NCI-H1436 (cell line): Measurements from ENCODE around the gene MAB21L4.
"Not testable (repeated sequence)": the region's sequence is repeated elsewhere in the genome, so short reads cannot be mapped to it uniquely, and the experiment has no call there.

Experiments used
- DNase-seq: peaks from one replicate; lab custom pipeline; 2025; lab: John Stamatoyannopoulos, UW

The MAB21L4 gene

DNA sequence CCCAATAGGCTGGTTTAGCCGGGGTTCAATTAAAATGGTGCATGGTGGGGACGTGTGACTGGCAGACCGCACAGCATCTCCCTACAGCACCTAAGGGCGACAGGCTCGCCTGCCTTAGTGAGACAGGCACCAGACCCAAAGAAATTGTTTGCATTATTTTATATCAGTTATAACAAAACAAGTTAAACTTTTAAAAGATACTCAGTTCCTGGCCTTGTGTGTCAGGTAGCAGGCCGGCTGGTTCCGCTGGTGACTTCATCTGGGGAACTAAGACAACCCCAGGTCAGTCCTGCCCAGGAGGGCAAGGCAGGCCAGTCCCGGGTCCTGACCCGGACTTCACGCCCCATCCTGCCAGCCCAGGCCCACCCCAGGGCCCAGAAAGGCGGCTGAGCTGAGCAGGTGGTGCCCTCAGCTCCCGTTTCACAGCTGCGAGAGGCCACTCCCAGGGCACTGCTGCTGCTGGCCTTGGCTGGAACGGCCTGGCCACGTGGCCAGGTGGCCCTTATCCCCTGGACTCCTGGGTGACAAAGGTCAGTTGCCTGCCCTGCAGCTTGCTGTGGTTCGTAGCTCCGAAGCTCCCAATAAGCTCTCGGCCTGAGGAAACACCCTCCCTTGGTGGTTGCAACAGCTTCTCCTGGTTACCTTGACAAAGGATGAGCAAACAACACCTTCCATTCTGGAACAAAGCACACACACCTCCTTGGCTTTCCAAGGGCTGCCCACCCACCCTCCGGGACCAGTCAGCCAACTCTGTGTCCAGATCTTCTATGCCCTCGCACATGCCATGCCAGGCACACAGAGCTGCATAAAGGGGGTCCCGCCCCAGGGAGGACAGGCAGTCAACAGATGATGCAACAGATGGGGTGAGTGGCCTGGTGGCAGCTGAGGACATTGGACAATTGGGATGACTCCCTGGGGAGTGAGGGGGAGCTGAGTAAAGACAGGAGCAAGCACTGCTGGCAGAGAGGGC lies 38.6 kb downstream of the MAB21L4 start:
- no peak for DNase-seq

DNA sequence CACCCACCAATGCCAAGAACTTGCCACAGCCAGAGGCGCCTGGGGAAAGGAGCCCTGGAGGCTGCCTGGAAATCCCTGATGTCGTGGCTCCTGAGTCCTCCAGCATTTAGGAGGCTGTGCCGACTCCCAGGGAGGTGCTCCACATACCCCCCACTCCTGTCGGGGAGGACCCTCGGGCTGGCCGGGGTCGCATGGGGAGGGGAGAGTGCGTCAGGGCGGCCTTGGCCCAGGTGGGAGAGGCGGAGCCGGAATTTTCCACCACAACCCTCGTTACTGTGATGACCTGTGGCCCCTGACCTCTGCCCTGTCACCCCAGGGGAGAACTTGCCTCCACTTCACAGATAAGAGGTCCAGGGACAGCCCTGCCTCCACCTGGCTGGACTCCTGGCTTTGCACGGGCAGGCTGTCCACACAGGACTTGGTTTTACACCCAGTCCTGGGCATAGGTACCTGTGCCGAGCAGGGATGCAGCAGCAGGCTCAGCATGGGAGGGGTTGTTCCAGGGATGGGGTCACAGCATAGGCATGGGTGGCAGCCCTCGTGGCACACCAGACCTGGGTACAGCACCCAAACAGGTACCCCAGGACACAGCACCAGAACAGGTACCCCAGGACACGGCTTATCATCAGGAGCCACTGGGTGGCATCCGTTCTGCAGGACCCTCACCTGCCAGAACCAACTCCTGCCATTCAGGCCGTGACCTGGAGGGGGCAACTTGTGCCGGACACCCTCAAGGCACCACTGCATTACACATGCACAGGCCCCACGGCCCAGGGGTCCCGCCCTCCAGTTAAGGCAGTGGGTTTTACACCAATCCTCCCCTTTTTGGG lies 39.6 kb downstream of the MAB21L4 start:
- DNase-seq = no peak

GRCh38 chr2:240855670-240856069 lies 40.3 kb downstream of the MAB21L4 start:
- no peak for DNase-seq

GRCh38 chr2:240852671-240853314 lies 43.2 kb downstream of the MAB21L4 start:
- no peak for DNase-seq

GRCh38 chr2:240851078-240851991 lies 44.6 kb downstream of the MAB21L4 start:
- DNase-seq = peak; percentile 74

GRCh38 chr2:240850756-240851077 lies 45.2 kb downstream of the MAB21L4 start:
- no peak for DNase-seq

DNA sequence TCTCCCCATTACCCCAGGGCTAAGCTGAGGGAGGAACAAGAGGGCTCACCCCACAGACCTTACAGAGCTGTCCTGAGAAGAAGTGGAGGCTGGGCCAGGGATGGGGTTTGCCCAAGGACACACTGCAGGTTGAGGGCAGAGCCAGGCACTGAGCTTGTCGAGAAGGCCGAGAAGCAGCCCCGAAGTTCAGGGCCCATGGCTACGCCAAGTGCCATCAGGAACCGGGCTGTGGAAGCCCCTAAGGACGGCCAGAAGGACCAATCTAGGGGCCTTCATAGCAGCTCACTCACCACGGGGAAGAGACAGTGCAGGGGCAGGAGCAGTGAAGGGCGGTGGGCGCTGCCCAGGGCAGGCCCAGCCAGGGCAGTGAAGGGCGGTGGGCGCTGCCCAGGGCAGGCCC lies 45.9 kb downstream of the MAB21L4 start:
- DNase-seq = no peak

GRCh38 chr2:240848900-240849680 lies 46.9 kb downstream of the MAB21L4 start:
- no peak for DNase-seq

DNA sequence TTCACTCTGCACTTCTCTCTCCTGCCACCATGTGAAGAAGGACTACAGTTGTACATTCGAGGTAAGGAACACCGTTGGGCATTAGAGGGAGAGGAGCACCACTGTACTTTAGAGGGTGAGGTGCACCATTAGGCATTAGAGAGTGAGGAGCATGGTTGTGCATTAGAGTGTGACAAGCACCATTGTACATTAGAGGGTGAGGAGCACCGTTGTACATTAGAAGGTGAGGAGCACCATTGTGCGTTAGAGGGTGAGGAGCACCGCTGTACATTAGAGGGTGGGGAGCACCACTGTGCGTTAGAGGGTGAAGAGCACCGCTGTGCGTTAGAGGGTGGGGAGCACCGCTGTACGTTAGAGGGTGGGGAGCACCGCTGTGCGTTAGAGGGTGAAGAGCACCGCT lies 48.1 kb downstream of the MAB21L4 start:
- DNase-seq = no peak

DNA sequence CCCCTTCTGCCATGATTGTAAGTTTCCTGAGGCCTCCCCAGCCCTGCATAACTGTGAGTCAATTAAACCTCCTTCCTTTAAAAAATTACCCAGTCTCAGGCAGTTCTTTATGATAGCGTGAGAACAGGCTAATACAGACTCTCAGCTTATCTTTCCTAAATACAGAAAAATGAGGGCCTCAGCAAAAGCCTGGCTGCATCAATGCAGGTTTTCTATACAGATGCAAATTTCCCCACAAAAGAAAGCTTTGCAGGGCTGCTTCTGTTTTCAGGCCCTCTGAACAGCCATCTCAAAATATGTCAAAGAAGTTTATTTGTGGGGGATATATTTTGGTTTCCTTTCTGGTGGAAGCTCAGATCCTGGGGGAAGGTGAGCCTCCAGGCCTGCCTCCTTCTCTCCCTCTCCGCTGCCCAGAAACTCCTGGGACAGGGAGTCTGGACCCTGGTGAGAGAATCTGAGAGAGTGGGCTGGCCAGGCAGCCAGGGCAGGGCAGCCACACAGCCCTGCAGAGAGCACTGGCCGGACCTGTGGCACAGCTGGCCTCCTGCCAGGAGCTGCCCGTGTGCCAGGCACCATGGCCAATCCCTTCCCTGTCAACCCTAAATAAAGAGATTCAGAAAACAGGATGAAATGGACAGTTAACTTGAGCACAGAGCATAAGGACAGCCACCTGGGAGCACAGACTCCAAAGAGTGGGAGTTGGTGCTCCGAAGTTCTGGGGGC lies 48.9 kb downstream of the MAB21L4 start:
- no peak for DNase-seq

GRCh38 chr2:240846309-240846708 lies 49.6 kb downstream of the MAB21L4 start:
- DNase-seq = not testable (repeated sequence)

- peak; percentile 65 for DNase-seq
Observed at GRCh38 chr2:240840435-240841060, 55.4 kb downstream of the MAB21L4 start.

- no peak for DNase-seq
Observed at GRCh38 chr2:240839152-240840143, 56.5 kb downstream of the MAB21L4 start.

DNA sequence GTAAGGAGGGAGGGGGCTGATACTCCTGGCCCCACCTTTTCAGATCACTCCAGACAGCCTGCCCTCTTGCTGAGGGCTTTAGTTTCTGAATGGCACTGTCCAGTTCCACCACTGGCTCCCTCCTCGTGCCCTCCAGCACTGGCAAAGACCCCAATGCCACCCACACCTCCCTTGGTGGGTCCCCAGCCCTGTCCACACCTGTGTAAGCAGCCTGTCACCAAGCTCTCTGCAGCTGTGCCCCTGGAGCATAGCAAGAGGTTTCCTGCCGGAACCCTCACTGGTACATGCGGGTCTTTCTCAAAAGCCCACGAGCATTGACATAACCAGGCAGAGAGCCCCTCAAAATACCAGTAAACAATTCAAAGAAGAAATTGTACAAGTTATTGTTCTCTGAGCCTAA lies 58.3 kb downstream of the MAB21L4 start:
- no peak for DNase-seq

GRCh38 chr2:240836781-240837467 lies 59.0 kb downstream of the MAB21L4 start:
- DNase-seq = no peak
